ENCODE data around the gene TRPM3. TPM values are rescaled to one million over a fixed set of nuclear protein-coding genes. Genes with fewer than 3 reads are reported as not detected.

The TRPM3 gene
- total and polyA plus RNA-seq, 2 of the 8 experiments (the other 6 are each of a cell fraction or from before 2014, with no cell fraction given): 2.4 to 10.9 TPM

- Histone ChIP-seq H2AK5ac (ENCODE audit: low read depth, low read length) (no peak overlapping the region), H3K9ac (replicated peaks in 1 of 4; ENCODE audit: extremely low read depth in 1 of 4, low read depth in 3 of 4, low read length in 3 of 4) (no peak overlapping the region), H3K27me3 (replicated peaks in 1 of 4; ENCODE audit: control insufficient read depth in 3 of 4, extremely low read depth in 1 of 4, insufficient read depth in 3 of 4, low read length in 3 of 4) (no peaks in the 10 kb centered on the region), H3K27ac (ENCODE audit: low read depth, low read length) (no peak overlapping the region), H4K8ac (ENCODE audit: extremely low read depth, insufficient read depth, low read length) (no peak overlapping the region), H3K4me2 (ENCODE audit: insufficient read depth in 1 of 2, low read depth in 2 of 2, low read length in 2 of 2) (no peak overlapping the region), H2BK12ac (ENCODE audit: low read depth, low read length) (no peak overlapping the region), H3K36me3 (ENCODE audit: control insufficient read depth in 2 of 4, insufficient read depth in 4 of 4, low read length in 3 of 4) (no peaks in the 10 kb centered on the region), H3K4ac (replicated peaks; ENCODE audit: insufficient read length, low read depth, low read length) (no peak overlapping the region), H4K5ac (ENCODE audit: insufficient read length, low read depth, low read length) (no peak overlapping the region), H2BK20ac (ENCODE audit: low read length) (no peak overlapping the region), H3K9me3 (ENCODE audit: insufficient read depth in 2 of 2, low read depth in 1 of 2, low read length in 1 of 2) (no peaks in the 10 kb centered on the region; a peak in 1 of 4 replicates), H3K14ac (ENCODE audit: insufficient read length) (no peak overlapping the region), H3K4me3 (ENCODE audit: extremely low read depth in 1 of 4, insufficient read depth in 2 of 4, low read depth in 3 of 4, low read length in 4 of 4) (no peak overlapping the region), H3K79me2 (ENCODE audit: control insufficient read depth in 1 of 2, insufficient read depth in 2 of 2, low read length in 2 of 2) (no peaks in the 10 kb centered on the region), H2AFZ (ENCODE audit: low read length) (no peak overlapping the region), H3K23ac (ENCODE audit: insufficient read length) (no peak overlapping the region), H4K91ac (replicated peaks; ENCODE audit: insufficient read length, low read length) (no peak overlapping the region), H3K23me2 (ENCODE audit: low read depth, low read length) (no peaks in the 10 kb centered on the region; the same call in 1 of the 2 replicates), H3K79me1 (ENCODE audit: low read depth, low read length) (no peaks in the 10 kb centered on the region), H4K20me1 (replicated peaks in 1 of 2; ENCODE audit: control insufficient read depth in 1 of 2, insufficient read depth in 2 of 2, low read length in 2 of 2) (no peaks in the 10 kb centered on the region), H2BK5ac (ENCODE audit: low read depth, low read length) (no peak overlapping the region), H3K18ac (ENCODE audit: extremely low read depth, low read length) (no peak overlapping the region), H3K56ac (replicated peaks; ENCODE audit: insufficient read length, low read depth, low read length) (no peak overlapping the region), H3K4me1 (replicated peaks in 1 of 4; ENCODE audit: control insufficient read depth in 3 of 4, insufficient read depth in 4 of 4, low read length in 3 of 4) (no peaks in the 10 kb centered on the region), H2BK15ac (ENCODE audit: low read length) (no peak overlapping the region), H2BK120ac (replicated peaks; ENCODE audit: low read depth, low read length) (no peak overlapping the region)
- ChIA-PET POLR2A (ENCODE audit: partially characterized antibody) (no interaction called here), CTCF (ENCODE audit: partially characterized antibody) (no interaction called here)
- FAIRE-seq (no peak), DNase-seq (ENCODE audit: low read depth in 1 of 2, low spot score in 2 of 2) (no peak)
- WGBS, 2 experiments (ENCODE audit: extremely low coverage in 1 of 2, insufficient coverage in 1 of 2, insufficient read length in 1 of 2, insufficient replicate concordance in 2 of 2, low coverage in 1 of 2, low lambda C conversion rate in 2 of 2, missing lambda C conversion rate in 1 of 2): 76% methylated on average over 1 of the region's 1 CpG; no CpG with 5 or more reads in 1 of the 2 experiments
- TF ChIP-seq BACH1 (IDR thresholded peaks at IDR 0.05; ENCODE audit: low read length) (peak; percentile 81), CBX5 (IDR thresholded peaks at IDR 0.05; ENCODE audit: low read depth, low read length) (no peak)
These were observed 247.0 kb downstream of the TRPM3 start for GRCh38 chr9:70874451-70874850.

Measured in H1 (cell line).